ENCODE results near the gene PCCA.
A peak's percentile ranks its signal among the peaks of the same experiment; 100 is the strongest.
"Not testable (repeated sequence)": the region's sequence is repeated elsewhere in the genome, so short reads cannot be mapped to it uniquely, and the experiment has no call there.

Gene PCCA

DNA sequence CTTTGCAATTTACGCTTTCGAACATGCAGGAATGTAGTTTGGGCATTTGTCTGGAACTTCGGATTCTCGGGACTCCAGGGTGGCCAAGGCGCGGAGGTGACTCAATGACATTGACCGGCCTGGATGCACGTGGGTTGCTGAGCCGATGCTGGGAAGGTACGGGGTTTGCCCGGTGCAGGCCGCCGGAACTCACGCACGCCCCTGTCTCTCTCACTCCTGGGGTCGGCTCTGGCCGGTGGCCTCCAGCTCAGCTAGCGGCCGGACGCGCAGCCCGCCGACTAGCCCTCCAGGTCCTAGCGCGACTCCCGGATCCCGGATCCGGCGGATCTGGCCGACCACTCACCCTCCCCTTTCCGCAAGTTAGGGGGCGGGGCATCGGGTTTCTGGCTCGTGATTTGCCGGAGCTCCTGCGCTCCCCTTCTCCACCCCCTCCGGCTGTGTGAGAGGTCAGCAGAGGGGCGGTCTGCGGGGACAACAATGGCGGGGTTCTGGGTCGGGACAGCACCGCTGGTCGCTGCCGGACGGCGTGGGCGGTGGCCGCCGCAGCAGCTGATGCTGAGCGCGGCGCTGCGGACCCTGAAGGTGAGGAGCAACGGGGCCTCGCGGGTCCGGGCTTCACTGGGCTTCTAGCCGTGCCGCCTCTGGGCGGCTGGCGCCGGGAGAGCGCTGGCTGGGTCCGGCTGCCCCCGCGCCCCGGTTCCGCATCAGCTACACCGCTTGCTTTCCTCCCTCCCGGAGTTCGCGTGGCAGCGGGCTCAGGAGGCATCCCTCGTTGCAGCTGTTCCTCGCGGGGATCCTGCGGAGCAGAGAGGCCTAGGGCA lies at the start of gene PCCA:
Gene PCCA, plus strand, starts transcription at position 450 of the 821 bp plus-strand sequence. Its CDS starts 28 bp downstream, at position 478.
- peak; percentile 71 to 78 for DNase-seq

GRCh38 chr13:100039740-100040139 lies 49.2 kb upstream of the PCCA start:
- no peak for DNase-seq

- no peak for DNase-seq
These were observed 48.7 kb upstream of the PCCA start for GRCh38 chr13:100040196-100040595.

GRCh38 chr13:100044936-100045335 lies 44.0 kb upstream of the PCCA start:
- no peak for DNase-seq

- no peak for DNase-seq
These were observed 43.5 kb upstream of the PCCA start for GRCh38 chr13:100045355-100045754.

GRCh38 chr13:100051070-100051469 lies 37.8 kb upstream of the PCCA start:
- DNase-seq, result no peak

- no peak for DNase-seq
These were observed 29.1 kb upstream of the PCCA start for GRCh38 chr13:100059827-100060226.

- DNase-seq, result no peak
These were observed 25.6 kb upstream of the PCCA start for GRCh38 chr13:100063333-100063732.

- no peak for DNase-seq
These were observed 25.0 kb upstream of the PCCA start for GRCh38 chr13:100063906-100064305.

DNA sequence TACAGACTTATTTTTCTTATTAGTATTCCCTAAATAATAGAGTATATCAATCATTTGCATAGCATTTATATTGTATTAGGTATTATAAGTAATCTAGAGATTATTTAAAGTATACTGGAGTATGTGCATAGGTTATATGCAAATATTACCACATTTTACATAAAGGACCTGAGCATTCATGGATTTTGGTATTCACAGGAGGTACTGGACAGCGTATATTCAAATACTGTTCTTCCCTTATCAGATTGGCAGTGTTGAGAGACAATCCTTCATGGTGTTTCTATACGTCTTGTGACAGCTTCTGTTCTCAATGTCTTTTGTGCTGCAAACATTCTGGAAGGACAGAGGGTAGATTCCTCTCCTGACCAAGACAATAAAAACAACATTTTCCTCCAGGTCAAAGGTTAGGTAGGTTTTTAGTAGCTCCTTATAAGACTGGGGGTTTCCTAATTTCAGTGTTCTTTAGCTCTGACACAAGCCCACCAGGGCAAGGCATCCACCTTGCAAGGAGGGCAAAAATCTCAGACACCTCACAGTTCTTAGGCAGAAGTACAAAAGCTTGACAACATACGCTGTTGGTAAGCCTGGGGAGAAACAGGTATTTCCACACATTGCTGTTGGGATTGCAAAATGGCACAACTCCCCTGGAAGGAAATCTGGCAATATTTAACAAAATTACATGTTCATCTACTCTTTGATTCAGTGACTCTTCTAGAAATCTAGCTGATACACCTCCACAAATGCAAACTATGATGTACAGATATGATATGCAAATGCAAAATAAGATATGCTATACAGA lies 20.6 kb upstream of the PCCA start:
- no peak for DNase-seq

DNA sequence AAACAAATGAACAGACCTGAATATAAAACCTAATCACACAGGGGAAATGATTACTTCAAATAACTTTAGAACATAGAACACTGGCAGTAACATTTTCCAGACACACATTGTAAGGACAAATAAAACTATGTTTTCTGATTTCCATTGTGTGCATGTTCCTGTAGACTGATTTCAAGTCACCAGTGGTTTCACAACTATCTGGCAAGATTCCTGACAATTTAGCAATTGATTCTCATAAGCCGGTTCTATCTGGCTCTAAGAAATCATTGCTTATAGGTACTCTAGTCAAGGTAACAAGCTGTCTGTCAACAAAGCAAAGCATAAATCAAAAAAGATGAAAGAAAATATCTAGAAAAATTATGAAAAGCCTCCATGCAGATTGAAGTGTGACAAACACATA lies 19.6 kb upstream of the PCCA start:
- DNase-seq, result no peak

- DNase-seq, result no peak
These were observed 12.9 kb upstream of the PCCA start for GRCh38 chr13:100075700-100076587.

DNA sequence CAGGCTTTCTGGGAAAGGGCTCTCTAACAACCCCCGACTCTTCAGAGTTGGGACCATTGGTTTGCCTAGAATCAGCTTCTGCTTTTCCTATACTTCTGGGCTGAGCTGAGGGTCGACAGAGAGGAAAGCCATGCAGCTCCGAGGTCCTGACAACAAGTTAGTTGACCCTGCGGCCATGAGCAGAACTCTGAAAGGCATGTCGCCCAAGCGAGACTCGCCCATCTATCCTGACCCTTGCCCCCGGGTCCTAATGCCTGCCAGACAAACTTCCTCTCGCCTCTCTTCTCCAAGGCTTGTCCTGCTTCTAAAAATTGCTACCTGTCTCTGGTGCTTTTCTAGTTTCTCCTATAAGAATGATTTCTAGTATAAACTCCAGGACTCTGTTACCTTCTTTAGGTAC lies 9.9 kb upstream of the PCCA start:
- DNase-seq, result not testable (repeated sequence)

DNA sequence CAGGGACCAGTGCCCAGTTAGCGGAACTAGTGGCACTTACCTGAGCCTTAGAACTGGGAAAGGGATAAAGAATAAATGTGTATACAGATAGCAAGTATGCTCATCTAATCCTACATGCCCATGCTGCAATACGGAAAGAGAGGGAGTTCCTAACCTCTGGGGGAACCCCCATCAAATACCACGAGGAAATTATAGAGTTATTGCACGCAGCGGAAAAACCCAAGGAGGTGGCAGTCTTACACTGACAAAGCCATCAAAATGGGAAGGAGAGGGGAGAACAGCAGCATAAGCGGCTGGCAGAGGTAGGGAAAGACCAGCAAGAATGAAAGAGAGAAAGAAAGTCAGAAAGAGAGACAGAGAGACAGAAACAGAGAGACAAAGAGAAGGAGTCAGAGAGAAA lies 5.5 kb upstream of the PCCA start:
- DNase-seq, result not testable (repeated sequence)

- DNase-seq, result no peak
These were observed 635 bp upstream of the PCCA start for GRCh38 chr13:100088273-100088643.

DNA sequence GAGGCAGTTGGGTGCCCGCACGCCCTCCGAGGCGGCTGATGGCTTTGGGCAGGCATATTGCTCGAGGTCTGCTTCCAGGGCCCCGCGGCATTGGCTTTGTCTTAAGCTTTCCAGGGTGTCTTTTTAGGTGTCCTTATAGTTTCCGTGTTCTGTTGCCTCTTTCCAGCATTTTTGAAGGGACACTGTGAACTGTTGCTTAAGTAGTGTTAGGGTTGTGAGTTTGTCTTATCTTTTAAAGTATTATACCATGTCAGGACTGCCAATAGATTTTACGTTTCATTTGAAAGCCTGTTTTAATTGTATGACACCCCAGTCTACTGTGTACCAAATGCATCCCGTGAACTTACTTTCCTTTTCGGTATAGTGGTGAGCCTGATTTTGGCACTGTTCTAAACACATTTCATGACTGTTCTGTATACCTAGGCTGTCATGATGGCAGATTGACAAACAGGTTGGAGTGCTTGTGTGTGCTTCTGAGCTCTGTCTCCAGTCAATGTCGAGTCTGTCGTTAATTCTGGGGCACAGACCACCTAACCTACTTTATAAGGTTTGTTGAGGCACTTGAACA lies 656 bp downstream of the PCCA start:
- no peak for DNase-seq

DNA sequence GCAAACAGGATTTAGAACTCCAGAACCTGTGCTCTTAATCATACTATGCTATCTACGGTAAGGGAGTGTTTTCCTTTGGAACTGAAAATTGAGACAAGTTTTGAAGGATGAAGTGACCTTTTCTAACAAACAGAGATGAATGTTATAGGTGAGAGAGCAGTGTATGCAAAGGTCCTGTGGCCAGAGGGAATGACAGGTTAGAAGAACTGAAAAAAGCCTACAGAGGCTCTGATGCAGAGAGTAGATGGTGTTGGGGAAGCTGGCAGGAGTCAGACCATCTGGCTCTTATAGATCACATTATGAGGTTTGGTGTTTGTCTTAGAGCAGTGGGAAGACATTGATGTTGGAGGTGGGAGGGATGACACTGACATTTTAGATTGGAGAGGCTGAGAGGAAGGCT lies 2.0 kb downstream of the PCCA start:
- no peak for DNase-seq

DNA sequence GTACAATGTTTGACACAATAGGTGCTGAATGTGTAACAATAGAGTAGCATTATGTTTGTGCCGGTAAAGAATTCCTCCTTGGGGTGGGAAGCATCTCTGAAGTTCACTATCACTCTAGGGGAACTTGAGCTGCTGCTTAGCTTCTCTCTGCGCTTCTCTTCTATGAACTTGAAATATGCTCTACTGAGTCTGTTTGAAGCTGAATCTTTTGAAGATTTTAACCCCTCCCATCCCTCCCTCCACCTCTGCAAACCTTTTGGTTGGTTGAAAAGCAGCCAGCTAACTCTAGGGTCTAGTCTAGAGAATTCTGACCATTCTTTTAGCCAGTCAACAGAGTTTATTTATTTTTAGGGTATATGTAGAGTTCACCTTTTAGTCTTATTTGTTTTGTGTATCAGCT lies 2.5 kb downstream of the PCCA start:
- no peak for DNase-seq

GRCh38 chr13:100092273-100092672 lies 3.4 kb downstream of the PCCA start:
- DNase-seq, result not testable (repeated sequence)

DNA sequence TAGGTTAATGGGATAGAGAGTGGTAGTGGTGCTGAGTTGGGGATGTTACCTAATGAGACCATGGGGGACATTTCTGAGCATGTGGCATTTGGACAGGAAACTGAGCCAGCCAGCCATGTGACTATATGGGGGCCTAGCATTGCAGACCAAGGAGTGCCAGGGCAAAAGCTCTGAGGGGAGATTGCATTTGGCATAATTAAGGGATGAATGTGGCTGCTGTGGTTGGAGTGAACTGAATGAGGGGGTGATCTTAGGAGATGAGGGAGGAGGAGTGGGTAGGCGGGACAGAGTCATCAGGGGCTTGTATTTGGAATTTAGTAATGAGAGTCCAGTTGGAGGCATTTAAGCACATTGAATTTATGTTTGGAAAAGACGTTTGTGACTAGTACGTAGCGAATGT lies 6.6 kb downstream of the PCCA start:
- no peak for DNase-seq

DNA sequence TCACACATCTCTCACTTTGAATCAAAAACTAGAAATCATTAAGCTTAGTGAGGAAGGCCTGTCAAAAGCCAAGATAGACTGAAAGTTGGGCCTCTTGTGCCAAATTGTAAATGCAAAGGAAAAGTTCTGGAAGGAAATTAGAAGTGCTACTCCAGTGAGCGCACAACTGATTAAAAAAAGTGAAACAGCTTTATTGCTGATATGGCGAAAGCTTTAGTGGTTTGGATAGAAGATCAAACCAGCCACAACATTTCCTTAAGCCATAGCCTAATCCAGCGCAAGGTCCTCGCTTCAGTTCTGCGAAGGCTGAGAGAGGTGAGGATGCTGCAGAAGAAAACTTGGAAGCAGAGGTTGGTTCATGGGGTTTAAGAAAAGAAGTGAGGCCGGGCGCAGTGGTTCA lies 7.6 kb downstream of the PCCA start:
- DNase-seq, result no peak

DNA sequence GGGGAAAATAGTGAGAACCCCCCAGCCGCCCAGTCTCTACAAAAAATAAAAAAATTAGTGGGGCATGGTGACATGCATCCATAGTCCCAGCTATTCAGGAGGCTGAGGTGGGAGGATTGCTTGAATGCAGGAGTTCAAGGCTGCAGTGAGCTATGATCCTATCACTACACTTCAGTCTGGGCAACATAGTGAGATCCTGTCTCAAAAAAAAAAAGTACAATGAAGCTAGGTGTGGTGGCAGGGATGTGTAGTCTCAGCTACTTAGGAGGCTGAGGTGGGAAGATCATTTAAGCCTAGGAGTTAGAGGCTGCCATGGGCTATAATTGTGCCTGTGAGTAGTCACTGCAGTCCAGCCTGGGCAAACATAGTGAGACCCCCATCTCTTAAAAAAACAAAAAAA lies 8.9 kb downstream of the PCCA start:
- DNase-seq, result no peak

All from stimulated activated CD4-positive, alpha-beta T cell treated with anti-CD3 and anti-CD28 coated beads, Interleukin-2, amount 100 ng/mL, for 48 hours (primary cell).